ENCODE results near the gene MKX. TPM values are rescaled to one million over a fixed set of nuclear protein-coding genes. Genes with fewer than 3 reads are reported as not detected.
"Not testable (repeated sequence)": the region's sequence is repeated elsewhere in the genome, so short reads cannot be mapped to it uniquely, and the experiment has no call there.

Gene MKX
- total RNA-seq, 4 donors from 2014 or later: 0.84 to 1.3 (median 1.1) TPM

GRCh38 chr10:27685681-27686080 lies 59.9 kb downstream of the MKX start:
- 85 to 87% methylated on average over 8 of the region's 8 CpGs for WGBS, 2 donors

GRCh38 chr10:27683226-27683625 lies 62.4 kb downstream of the MKX start:
- TF ChIP-seq POLR2A (IDR thresholded peaks at IDR 0.05) (no peak), CTCF (IDR thresholded peaks at IDR 0.05) (no peak)
- intact Hi-C loops (cut with DNase I; ENCODE audit: low total_unique reads): no loop called here
- WGBS, 2 donors: 88 to 96% methylated on average over 6 of the region's 6 CpGs
- H3K4me3 ChIP-seq (ENCODE audit: low read depth, poor library complexity, severe bottlenecking): no peak overlapping the region
- no peak for DNase-seq (ENCODE audit: low spot score in 2 of 2)

More at GRCh38 chr10:27685681-27686080, 59.9 kb downstream of the MKX start:
- intact Hi-C loops (cut with DNase I; ENCODE audit: low total_unique reads): no loop called here
- DNase-seq (ENCODE audit: low spot score in 2 of 2): no peak
- TF ChIP-seq CTCF (IDR thresholded peaks at IDR 0.05) (no peak), POLR2A (IDR thresholded peaks at IDR 0.05) (no peak)
- H3K4me3 ChIP-seq (ENCODE audit: low read depth, poor library complexity, severe bottlenecking): no peak overlapping the region

GRCh38 chr10:27681795-27682194 lies 63.8 kb downstream of the MKX start:
- intact Hi-C loops (cut with DNase I; ENCODE audit: low total_unique reads); DNase-seq (ENCODE audit: low spot score in 2 of 2); H3K4me3 ChIP-seq (ENCODE audit: low read depth, poor library complexity, severe bottlenecking): not testable (repeated sequence)
- 89 to 90% methylated on average over 3 of the region's 3 CpGs for WGBS, 2 donors

- intact Hi-C loops (cut with DNase I; ENCODE audit: low total_unique reads): no loop called here
- WGBS, 2 donors: 89 to 91% methylated on average over 14 of the region's 14 CpGs
- no peak for TF ChIP-seq CTCF (IDR thresholded peaks at IDR 0.05)
- TF ChIP-seq POLR2A (IDR thresholded peaks at IDR 0.05): no peak
- DNase-seq (ENCODE audit: low spot score in 2 of 2): no peak
- no peak overlapping the region for H3K4me3 ChIP-seq (ENCODE audit: low read depth, poor library complexity, severe bottlenecking)
Observed at GRCh38 chr10:27680691-27681605, 64.7 kb downstream of the MKX start.

GRCh38 chr10:27680006-27680557 lies 65.5 kb downstream of the MKX start:
- no peak for DNase-seq (ENCODE audit: low spot score in 2 of 2)
- H3K4me3 ChIP-seq (ENCODE audit: low read depth, poor library complexity, severe bottlenecking): no peak overlapping the region
- TF ChIP-seq POLR2A (IDR thresholded peaks at IDR 0.05) (no peak), CTCF (IDR thresholded peaks at IDR 0.05) (no peak)
- 18 to 20% methylated on average over 3 of the region's 3 CpGs for WGBS, 2 donors
- intact Hi-C loops (cut with DNase I; ENCODE audit: low total_unique reads): no loop called here

GRCh38 chr10:27679369-27679912 lies 66.2 kb downstream of the MKX start:
- no peak overlapping the region for H3K4me3 ChIP-seq (ENCODE audit: low read depth, poor library complexity, severe bottlenecking)
- no peak for TF ChIP-seq CTCF (IDR thresholded peaks at IDR 0.05)
- no peak for TF ChIP-seq POLR2A (IDR thresholded peaks at IDR 0.05)
- no peak for DNase-seq (ENCODE audit: low spot score in 2 of 2)
- intact Hi-C loops (cut with DNase I; ENCODE audit: low total_unique reads): no loop called here
- whole genome bisulfite sequencing, 2 donors: 51 to 55% methylated on average over 5 of the region's 5 CpGs

Data from lower leg skin (tissue), 4 donors.